Gastrocnemius medialis (tissue), 4 donors: ENCODE data around the gene INSRR. TPM values are rescaled to one million over a fixed set of nuclear protein-coding genes. Genes with fewer than 3 reads are reported as not detected.

Source experiments
- ATAC-seq, 2 donors: fragments of 150-250 bp; one replicate each; pipeline ENCODE4 v1.9.1; 2016
- DNase-seq, 2 donors: peaks; one replicate each; pipeline ENCODE4 v3.0.0-alpha.2; 2019
- H3K27ac ChIP-seq, 4 donors: fragments of 200-600 bp; sonication (generic); 1 replicate in 1 of 4; 2 replicates in 3 of 4; pipeline ENCODE4 v1.5.1; 2016 to 2018; ENCODE audit warnings: mild to moderate bottlenecking in 2 of 4, moderate library complexity in 1 of 4
- H3K27me3 ChIP-seq, 3 donors: fragments of 200-600 bp; sonication (generic) in 2 of 3; 1 replicate in 1 of 3; 2 replicates in 2 of 3; pipeline versions ENCODE4 v1.5.1 to v1.6.0; 2016 to 2019; ENCODE audit warnings: mild to moderate bottlenecking in 1 of 3, moderate library complexity in 1 of 3
- H3K36me3 ChIP-seq, 2 donors: fragments of 200-600 bp; sonication (generic) in 1 of 2; one replicate each; pipeline ENCODE4 v1.5.1; 2017 to 2018
- H3K4me1 ChIP-seq, 2 donors: fragments of 200-600 bp; sonication (generic) in 1 of 2; one replicate each; pipeline ENCODE4 v1.5.1; 2016 to 2017; ENCODE audit warnings: mild to moderate bottlenecking in 2 of 2
- H3K4me3 ChIP-seq, 4 donors: fragments of 200-600 bp; sonication (generic) in 3 of 4; 1 replicate in 1 of 4; 2 replicates in 3 of 4; pipeline ENCODE4 v1.5.1; 2016 to 2019; ENCODE audit warnings: mild to moderate bottlenecking in 2 of 4
- H3K9me3 ChIP-seq, 3 donors: fragments of 200-600 bp; sonication (generic) in 2 of 3; 1 replicate in 1 of 3; 2 replicates in 2 of 3; pipeline ENCODE4 v1.5.1; 2016 to 2019
- CTCF ChIP-seq, 5 experiments: fragments of 450-650 bp in 3 of 5; fragments of 200-600 bp in 2 of 5; sonication (generic) in 2 of 5; IDR thresholded peaks in 4 of 5; conservative IDR thresholded peaks in 1 of 5; 1 replicate in 4 of 5; 2 replicates in 1 of 5; pipeline ENCODE4 v1.5.1; 2016 to 2019; ENCODE audit warnings: antibody characterized with exemption in 5 of 5, mild to moderate bottlenecking in 3 of 5, moderate library complexity in 3 of 5
- POLR2A ChIP-seq, 2 donors: fragments of 450-650 bp; IDR thresholded peaks; one replicate each; pipeline ENCODE4 v1.6.1; 2017; ENCODE audit warnings: antibody characterized with exemption in 2 of 2, mild to moderate bottlenecking in 2 of 2, moderate library complexity in 2 of 2
- in situ Hi-C, 4 donors: fragments of 200-750 bp; cut with MboI; loops; one replicate each; pipeline versions ENCODE4 v1.15.0 to v1.8.0; 2017; ENCODE audit warnings: low sequenced_read_pairs in 4 of 4
- intact Hi-C: fragments of 100-400 bp; cut with DNase I; formaldehyde crosslinking; loops from one replicate; pipeline ENCODE4 v1.15.1; 2023; ENCODE audit warnings: low total_unique reads
- total RNA-seq, 4 donors: library from RNA; depleted of rRNA; stranded (reverse); fragments of >200 nt; gene quantifications; one replicate each; pipeline versions ENCODE4 v1.1.0 to v1.2.3, GENCODE V29; 2016

INSRR gene
- not detected for total RNA-seq

GRCh38 chr1:156858959-156859522 is at the start of gene INSRR:
INSRR (minus strand) TSS chr1:156859117; CDS start chr1:156858621, 496 bp downstream.
- DNase-seq, result no peak
- in situ Hi-C loops, result loop anchor here in 2 of 4 donors (5.0 to 25.0 kb wide), 3 partner anchors 57 to 172 kb away; partner anchors contain the start of genes CRABP2 (in 1 of the 2) and NES (in 1 of the 2)
- no peaks in the 10 kb centered on the region for H3K36me3 ChIP-seq
- no peak for TF ChIP-seq POLR2A (IDR thresholded peaks at IDR 0.05)
- TF ChIP-seq CTCF (IDR thresholded peaks at IDR 0.05 in 4 of 5, conservative IDR thresholded peaks at IDR 0.05 in 1 of 5), result no peak
- ATAC-seq, result no peak
- H3K4me1 ChIP-seq, result peaks cover 10 to 22% of the 10 kb centered on the region in 2 donors
- H3K27me3 ChIP-seq, result peaks cover 48 to 55% (median 49%) of the 10 kb centered on the region in 3 donors
- peak within 1 kb of the TSS; percentile 28 to 50 (median 45) for H3K4me3 ChIP-seq
- H3K9me3 ChIP-seq, result no peaks in the 10 kb centered on the region
- H3K27ac ChIP-seq, result no peak within 1 kb of the TSS
- intact Hi-C loops, result no loop called here

GRCh38 chr1:156908541-156908940 is 49.6 kb upstream of the INSRR start:
- no peak for DNase-seq
- no peak for ATAC-seq
- Histone ChIP-seq H3K27me3 (peaks cover 0 to 11% (median 7%) of the 10 kb centered on the region in 3 donors), H3K4me3 (no peak overlapping the region), H3K4me1 (no peaks in the 10 kb centered on the region), H3K36me3 (peaks cover 0 to 3% of the 10 kb centered on the region in 2 donors), H3K9me3 (no peaks in the 10 kb centered on the region), H3K27ac (no peak overlapping the region)
- in situ Hi-C loops (no loop called here), intact Hi-C loops (no loop called here)
- TF ChIP-seq CTCF (IDR thresholded peaks at IDR 0.05 in 4 of 5, conservative IDR thresholded peaks at IDR 0.05 in 1 of 5) (no peak), POLR2A (IDR thresholded peaks at IDR 0.05) (no peak)

GRCh38 chr1:156906206-156906906 is 47.4 kb upstream of the INSRR start:
- Histone ChIP-seq H3K27me3 (peaks cover 0 to 11% (median 7%) of the 10 kb centered on the region in 3 donors), H3K9me3 (no peaks in the 10 kb centered on the region), H3K36me3 (peaks cover 0 to 3% of the 10 kb centered on the region in 2 donors), H3K4me1 (peaks cover 0 to 2% of the 10 kb centered on the region in 2 donors), H3K4me3 (no peak overlapping the region), H3K27ac (no peak overlapping the region)
- in situ Hi-C loops, result no loop called here
- intact Hi-C loops, result no loop called here
- no peak for TF ChIP-seq POLR2A (IDR thresholded peaks at IDR 0.05)
- no peak for TF ChIP-seq CTCF (IDR thresholded peaks at IDR 0.05 in 4 of 5, conservative IDR thresholded peaks at IDR 0.05 in 1 of 5)
- DNase-seq (no peak), ATAC-seq (no peak)

- H3K4me1 ChIP-seq, result peaks cover 5 to 6% of the 10 kb centered on the region in 2 donors
- TF ChIP-seq CTCF (IDR thresholded peaks at IDR 0.05 in 4 of 5, conservative IDR thresholded peaks at IDR 0.05 in 1 of 5) (no peak), POLR2A (IDR thresholded peaks at IDR 0.05) (no peak)
- in situ Hi-C loops, result no loop called here
- H3K27ac ChIP-seq, result no peak overlapping the region
- no peaks in the 10 kb centered on the region for H3K9me3 ChIP-seq
- no peak for ATAC-seq
- peaks cover 0 to 11% (median 7%) of the 10 kb centered on the region in 3 donors for H3K27me3 ChIP-seq
- H3K4me3 ChIP-seq, result no peak overlapping the region
- DNase-seq, result no peak
- intact Hi-C loops, result no loop called here
- H3K36me3 ChIP-seq, result peaks cover 0 to 3% of the 10 kb centered on the region in 2 donors
Observed at GRCh38 chr1:156905651-156906050, 46.7 kb upstream of the INSRR start.
